Breast epithelium (tissue), 3 donors: ENCODE results near the gene FSTL5.

Experiments
- POLR2A ChIP-seq: fragments of 450-650 bp; IDR thresholded peaks from one replicate; pipeline ENCODE4 v1.6.1; 2016; ENCODE audit warnings: antibody characterized with exemption, mild to moderate bottlenecking, moderate library complexity
- TF ChIP-seq, protein P1 (sequence below), 3 donors: fragments of 450-650 bp; IDR thresholded peaks; one replicate each; pipeline ENCODE4 v1.5.1; 2016 to 2017; ENCODE audit warnings: antibody characterized with exemption in 3 of 3, mild to moderate bottlenecking in 3 of 3, moderate library complexity in 3 of 3

DNA sequence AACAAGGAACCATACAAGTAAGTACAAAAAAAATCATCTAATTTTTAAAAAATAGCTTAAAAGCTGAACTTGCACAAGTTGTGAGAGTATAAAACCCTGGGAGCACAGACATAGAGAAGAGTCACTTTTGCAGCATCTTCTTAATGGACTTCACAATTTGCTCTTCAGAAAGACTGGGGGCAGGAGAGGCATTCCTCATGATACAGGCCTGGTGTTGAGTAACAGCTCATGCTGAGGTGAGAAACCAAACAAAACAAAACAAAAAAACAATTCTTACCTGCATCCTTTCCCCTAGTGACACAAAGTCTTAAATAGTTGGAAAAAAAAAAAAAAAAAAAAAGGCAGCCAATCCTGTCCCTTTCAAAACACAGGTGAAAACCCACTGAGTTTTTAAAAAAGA is 562.8 kb downstream of the FSTL5 start:
- TF ChIP-seq, protein P1, sequence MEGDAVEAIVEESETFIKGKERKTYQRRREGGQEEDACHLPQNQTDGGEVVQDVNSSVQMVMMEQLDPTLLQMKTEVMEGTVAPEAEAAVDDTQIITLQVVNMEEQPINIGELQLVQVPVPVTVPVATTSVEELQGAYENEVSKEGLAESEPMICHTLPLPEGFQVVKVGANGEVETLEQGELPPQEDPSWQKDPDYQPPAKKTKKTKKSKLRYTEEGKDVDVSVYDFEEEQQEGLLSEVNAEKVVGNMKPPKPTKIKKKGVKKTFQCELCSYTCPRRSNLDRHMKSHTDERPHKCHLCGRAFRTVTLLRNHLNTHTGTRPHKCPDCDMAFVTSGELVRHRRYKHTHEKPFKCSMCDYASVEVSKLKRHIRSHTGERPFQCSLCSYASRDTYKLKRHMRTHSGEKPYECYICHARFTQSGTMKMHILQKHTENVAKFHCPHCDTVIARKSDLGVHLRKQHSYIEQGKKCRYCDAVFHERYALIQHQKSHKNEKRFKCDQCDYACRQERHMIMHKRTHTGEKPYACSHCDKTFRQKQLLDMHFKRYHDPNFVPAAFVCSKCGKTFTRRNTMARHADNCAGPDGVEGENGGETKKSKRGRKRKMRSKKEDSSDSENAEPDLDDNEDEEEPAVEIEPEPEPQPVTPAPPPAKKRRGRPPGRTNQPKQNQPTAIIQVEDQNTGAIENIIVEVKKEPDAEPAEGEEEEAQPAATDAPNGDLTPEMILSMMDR (IDR thresholded peaks at IDR 0.05): no peak
- TF ChIP-seq POLR2A: no peak
